ENCODE measurements around the gene EPSTI1. TPM values are rescaled to one million over a fixed set of nuclear protein-coding genes. Genes with fewer than 3 reads are reported as not detected.

The EPSTI1 gene
- total and polyA plus RNA-seq, 9 donors = 1.5 to 20.8 (median 5.4) TPM

- 88 to 94% (median 91%) methylated on average over 8 of the region's 8 CpGs for WGBS, 3 donors
Observed at GRCh38 chr13:42885325-42885724, 106.7 kb downstream of the EPSTI1 start.

GRCh38 chr13:42883771-42884467 lies 108.1 kb downstream of the EPSTI1 start:
- TF ChIP-seq CTCF (IDR thresholded peaks at IDR 0.05) = no peak
- Histone ChIP-seq H3K27ac (no peak overlapping the region), H3K4me1 (ENCODE audit: insufficient read depth) (peaks cover 2% of the 10 kb centered on the region), H3K36me3 (no peaks in the 10 kb centered on the region), H3K4me3 (no peak overlapping the region), H3K9me3 (no peaks in the 10 kb centered on the region), H3K27me3 (no peaks in the 10 kb centered on the region)
- no peak for DNase-seq
- intact Hi-C loops (cut with DNase I) = no loop called here
- 6 to 25% (median 15%) methylated on average over 6 of the region's 6 CpGs for WGBS, 3 donors

More at GRCh38 chr13:42885325-42885724, 106.7 kb downstream of the EPSTI1 start:
- no peak for TF ChIP-seq POLR2A (IDR thresholded peaks at IDR 0.05)
- TF ChIP-seq EP300 (IDR thresholded peaks at IDR 0.05) = no peak
- TF ChIP-seq CTCF (IDR thresholded peaks at IDR 0.05) = no peak
- intact Hi-C loops (cut with DNase I) = no loop called here
- Histone ChIP-seq H3K27me3 (no peaks in the 10 kb centered on the region), H3K36me3 (no peaks in the 10 kb centered on the region), H3K4me3 (no peak overlapping the region), H3K9me3 (no peaks in the 10 kb centered on the region), H3K4me1 (ENCODE audit: insufficient read depth) (peaks cover 2% of the 10 kb centered on the region), H3K27ac (no peak overlapping the region)
- DNase-seq = no peak

- no peak overlapping the region for H3K27ac ChIP-seq
- no peaks in the 10 kb centered on the region for H3K9me3 ChIP-seq
- no peak for DNase-seq
- H3K4me1 ChIP-seq (ENCODE audit: insufficient read depth) = peaks cover 2% of the 10 kb centered on the region
- intact Hi-C loops (cut with DNase I) = no loop called here
- H3K36me3 ChIP-seq = no peaks in the 10 kb centered on the region
- WGBS, 3 donors = 80 to 92% (median 83%) methylated on average over 1 of the region's 1 CpG
- no peak for TF ChIP-seq CTCF (IDR thresholded peaks at IDR 0.05)
- TF ChIP-seq EP300 (IDR thresholded peaks at IDR 0.05) = no peak
- TF ChIP-seq POLR2A (IDR thresholded peaks at IDR 0.05) = no peak
- H3K4me3 ChIP-seq = no peak overlapping the region
- H3K27me3 ChIP-seq = no peaks in the 10 kb centered on the region
Observed at GRCh38 chr13:42883142-42883541, 108.9 kb downstream of the EPSTI1 start.

GRCh38 chr13:42880056-42880605 lies 111.9 kb downstream of the EPSTI1 start:
- intact Hi-C loops (cut with DNase I) = no loop called here
- Histone ChIP-seq H3K4me3 (no peak overlapping the region), H3K27me3 (no peaks in the 10 kb centered on the region), H3K27ac (no peak overlapping the region), H3K4me1 (ENCODE audit: insufficient read depth) (peaks cover 2% of the 10 kb centered on the region), H3K9me3 (no peaks in the 10 kb centered on the region), H3K36me3 (no peaks in the 10 kb centered on the region)
- 23 to 45% (median 44%) methylated on average over 8 of the region's 8 CpGs for WGBS, 3 donors
- TF ChIP-seq EP300 (IDR thresholded peaks at IDR 0.05) (no peak), CTCF (IDR thresholded peaks at IDR 0.05) (no peak), POLR2A (IDR thresholded peaks at IDR 0.05) (no peak)
- peak in 3 of 5 donors; percentile 35 to 42 (median 40) for DNase-seq
